K562 treated with DMSO at 1 percent for 48 hours (cell line): Measurements from ENCODE around the gene RTN4IP1. TPM values are rescaled to one million over a fixed set of nuclear protein-coding genes. Genes with fewer than 3 reads are reported as not detected.

ENCODE experiments used
- total RNA-seq: library from RNA; unstranded; fragments of 300-600 nt; gene quantifications from 2 replicates; pipeline ENCODE4 v1.2.3, GENCODE V29; 2022; ENCODE audit warnings: low replicate concordance; ENCODE audit errors: extremely low read depth

RTN4IP1 gene
- total RNA-seq = not detected in 2 replicates

GRCh38 chr6:106629103-106629858 is at the start of gene RTN4IP1, which contains the start of gene QRSL1:
Gene RTN4IP1 (minus strand): TSS chr6:106629498. CDS start chr6:106629021, 477 bp downstream.
Gene QRSL1 (plus strand): TSS chr6:106629578. CDS start chr6:106629682, 104 bp downstream.

Other genes starting within 250 kb of the RTN4IP1 start
- gene QRSL1, start 80 bp upstream of the RTN4IP1 start, total RNA-seq = not detected in 2 replicates